SK-N-SH (cell line): ENCODE results near the gene ZDHHC11. TPM values are rescaled to one million over a fixed set of nuclear protein-coding genes. Genes with fewer than 3 reads are reported as not detected.
"Not testable (repeated sequence)": the region's sequence is repeated elsewhere in the genome, so short reads cannot be mapped to it uniquely, and the experiment has no call there.

Experiments used
- CTCF ChIA-PET: fragments of 300-600, 350-600 bp; formaldehyde crosslinking; extraction: SDS; loops from one replicate; lab custom pipeline; 2021; lab: Yijun Ruan, JAX
- POLR2A ChIA-PET: fragments of 350-600 bp; sonication (Branson Sonifier 250); formaldehyde crosslinking; extraction: SDS; loops from one replicate; lab custom pipeline; 2020; ENCODE audit warnings: antibody characterized with exemption, inconsistent platforms; lab: Yijun Ruan, JAX
- DNase-seq: peaks from one replicate; pipeline ENCODE4 v3.0.0; 2012
- H2AFZ ChIP-seq: fragments of 200-600 bp; sonication (generic); 2 replicates; pipeline ENCODE4 v1.8.1; 2016; ENCODE audit warnings: antibody characterized with exemption, mild to moderate bottlenecking, low read depth
- H3F3A ChIP-seq: fragments of 200-600 bp; sonication (generic); replicated peaks from 2 replicates; pipeline ENCODE3; 2016; ENCODE audit warnings: antibody characterized with exemption, mild to moderate bottlenecking; ENCODE audit not compliant: insufficient read depth
- H3K27ac ChIP-seq, 2 experiments: fragments of 200-500 bp in 1 of 2; fragments of 200-600 bp in 1 of 2; sonication (Bioruptor generic) in 1 of 2; sonication (generic), shearing (Covaris generic) in 1 of 2; 2 replicates each; pipeline versions ENCODE4 v1.5.1 to v1.6.1; 2014 to 2016; ENCODE audit warnings: low read depth in 2 of 2, inconsistent platforms in 1 of 2, low read length in 1 of 2, mild to moderate bottlenecking in 1 of 2, mixed read lengths in 1 of 2
- H3K27me3 ChIP-seq: fragments of 200-600 bp; sonication (generic), shearing (Covaris generic); 2 replicates; pipeline ENCODE4 v1.6.1; 2016; ENCODE audit warnings: mixed run types; ENCODE audit not compliant: insufficient read depth
- H3K36me3 ChIP-seq, 2 experiments: fragments of 200-500 bp in 1 of 2; fragments of 200-600 bp in 1 of 2; sonication (Bioruptor generic) in 1 of 2; sonication (generic) in 1 of 2; replicated peaks in 1 of 2; 2 replicates each; pipeline versions ENCODE3 to v1.5.1; 2014 to 2016; ENCODE audit warnings: low read length in 1 of 2, mild to moderate bottlenecking in 1 of 2; ENCODE audit not compliant: insufficient read depth in 2 of 2, control insufficient read depth in 1 of 2
- H3K4me1 ChIP-seq, 2 experiments: fragments of 200-500 bp in 1 of 2; fragments of 200-600 bp in 1 of 2; sonication (Bioruptor generic) in 1 of 2; sonication (generic), shearing (Covaris generic) in 1 of 2; 2 replicates each; pipeline versions ENCODE4 v1.5.1 to v1.6.1; 2014 to 2016; ENCODE audit warnings: low read depth in 1 of 2, low read length in 1 of 2, mixed run types in 1 of 2; ENCODE audit not compliant: insufficient read depth in 2 of 2, control insufficient read depth in 1 of 2
- H3K4me2 ChIP-seq: fragments of 200-600 bp; sonication (generic), shearing (Covaris generic); 2 replicates; pipeline ENCODE4 v1.6.1; 2017; ENCODE audit warnings: mixed run types
- H3K4me3 ChIP-seq, 2 experiments: fragments of 200-500 bp in 1 of 2; fragments of 200-600 bp in 1 of 2; sonication (Bioruptor generic) in 1 of 2; sonication (generic), shearing (Covaris generic) in 1 of 2; 2 replicates each; pipeline versions ENCODE4 v1.5.1 to v1.8.1; 2014 to 2016; ENCODE audit warnings: low read depth in 2 of 2, inconsistent platforms in 1 of 2, low read length in 1 of 2, mild to moderate bottlenecking in 1 of 2, mixed read lengths in 1 of 2, moderate library complexity in 1 of 2
- H3K79me2 ChIP-seq: fragments of 200-600 bp; sonication (generic); 2 replicates; pipeline ENCODE4 v1.8.1; 2017; ENCODE audit warnings: mild to moderate bottlenecking; ENCODE audit not compliant: insufficient read depth
- H3K9ac ChIP-seq: fragments of 200-600 bp; sonication (generic); 2 replicates; pipeline ENCODE4 v1.6.1; 2017; ENCODE audit warnings: mixed run types
- H3K9me2 ChIP-seq: fragments of 200-600 bp; sonication (generic); 2 replicates; pipeline ENCODE4 v1.6.1; 2017; ENCODE audit warnings: mixed run types
- H3K9me3 ChIP-seq: fragments of 200-600 bp; sonication (generic); 2 replicates; pipeline ENCODE4 v1.6.1; 2017; ENCODE audit warnings: mixed run types, mild to moderate bottlenecking, moderate library complexity
- H4K20me1 ChIP-seq: fragments of 200-600 bp; sonication (generic); 2 replicates; pipeline ENCODE4 v1.6.1; 2017; ENCODE audit warnings: mild to moderate bottlenecking, mixed run types; ENCODE audit not compliant: insufficient read depth
- EP300 ChIP-seq, 2 experiments: IDR thresholded peaks; 2 replicates each; pipeline versions ENCODE4 v1.4.0 to v1.6.1; 2012; ENCODE audit warnings: borderline replicate concordance in 1 of 2, low read depth in 1 of 2, low read length in 1 of 2
- EZH2phosphoT487 ChIP-seq: fragments of 200-600 bp; sonication (generic); IDR thresholded peaks from 2 replicates; pipeline ENCODE4 v1.6.1; 2017; ENCODE audit warnings: low read depth, mixed run types, mild to moderate bottlenecking, antibody characterized with exemption, moderate library complexity, borderline replicate concordance
- NFIC ChIP-seq: IDR thresholded peaks from 2 replicates; pipeline ENCODE4 v1.4.0; 2012; ENCODE audit warnings: borderline replicate concordance
- RXRA ChIP-seq: IDR thresholded peaks from 2 replicates; pipeline ENCODE4 v1.4.0; 2012; ENCODE audit warnings: low read depth, mild to moderate bottlenecking, borderline replicate concordance
- TAF1 ChIP-seq: IDR thresholded peaks from 2 replicates; pipeline ENCODE4 v1.6.1; 2012; ENCODE audit warnings: low read depth, mild to moderate bottlenecking, low read length, moderate library complexity, borderline replicate concordance
- WGBS: methylation state at CpG from one replicate; pipeline ENCODE4 v1.1.6; 2017; ENCODE audit warnings: low lambda C conversion rate; 5-methylcytosine and 5-hydroxymethylcytosine counted together
- polyA plus RNA-seq, 3 experiments: library from polyadenylated mRNA; depleted of rRNA; stranded (reverse); fragments of >200 nt; gene quantifications; 2 replicates each; pipeline ENCODE4 v1.2.3, GENCODE V29; 2012

The ZDHHC11 gene
- polyA plus RNA-seq, 1 of the 3 experiments (the other 2 are of a cell fraction), result 0.76 TPM

DNA sequence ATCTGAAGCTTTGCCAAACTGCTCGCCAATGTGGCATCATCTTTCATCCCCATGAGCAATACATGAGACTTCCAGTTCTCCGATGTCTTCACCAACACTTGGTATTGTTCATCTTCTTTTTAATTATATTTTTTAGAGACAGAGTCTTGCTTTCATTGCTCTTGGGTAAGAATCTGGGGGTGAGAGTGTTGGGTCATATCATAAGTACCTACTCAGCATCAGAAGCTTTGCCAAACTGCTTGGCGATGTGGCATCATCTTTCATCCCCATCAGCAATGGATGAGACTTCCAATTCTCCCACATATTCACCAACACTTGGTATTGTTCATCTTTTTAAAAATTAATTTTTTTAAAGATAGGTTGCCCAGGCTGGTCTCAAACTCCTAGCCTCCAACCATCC is 35.3 kb downstream of the ZDHHC11 start:
- POLR2A ChIA-PET, result no interaction called here
- TF ChIP-seq NFIC (no peak), TAF1 (no peak), EZH2phosphoT487 (no peak), EP300 (IDR thresholded peaks at IDR 0.05; ENCODE audit: borderline replicate concordance in 1 of 2, low read depth in 1 of 2, low read length in 1 of 2) (no peak), RXRA (no peak)

DNA sequence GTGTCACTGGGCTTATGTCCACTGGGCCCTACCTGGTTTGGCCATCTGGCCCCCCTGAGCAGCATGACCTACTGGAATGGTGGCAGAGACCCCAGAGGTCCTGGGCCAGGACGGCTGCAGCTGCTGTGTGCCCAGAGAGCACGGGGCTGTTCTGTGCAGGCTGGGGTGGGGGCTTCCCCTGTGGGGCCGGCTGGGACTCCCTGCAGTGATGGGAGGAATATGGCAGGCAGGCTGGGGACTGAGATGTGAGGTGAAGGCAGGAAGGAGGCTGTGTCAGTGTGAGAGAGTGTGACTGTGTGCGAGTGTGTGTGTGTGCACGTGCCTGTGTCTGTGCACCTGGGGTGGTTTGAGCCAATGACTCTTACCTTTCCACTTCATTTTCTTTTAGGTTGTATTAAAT is 37.2 kb downstream of the ZDHHC11 start:
- H3K36me3 ChIP-seq, H3K9me2 ChIP-seq, H3K4me3 ChIP-seq, H3K79me2 ChIP-seq, H4K20me1 ChIP-seq, H3K9me3 ChIP-seq, DNase-seq, H3F3A ChIP-seq, H3K4me2 ChIP-seq, POLR2A ChIA-PET, H3K27ac ChIP-seq, H3K27me3 ChIP-seq, CTCF ChIA-PET, H3K9ac ChIP-seq, H2AFZ ChIP-seq, H3K4me1 ChIP-seq: not testable (repeated sequence)
- WGBS, result 34% methylated on average over 5 of the region's 5 CpGs

More for the DNA sequence above, 35.3 kb downstream of the ZDHHC11 start:
- Histone ChIP-seq H3K9me2 (no peaks in the 10 kb centered on the region), H3K79me2 (no peaks in the 10 kb centered on the region), H3K4me1 (no peaks in the 10 kb centered on the region), H2AFZ (no peak overlapping the region), H3K9me3 (no peaks in the 10 kb centered on the region), H3K4me2 (no peak overlapping the region), H3K36me3 (no peaks in the 10 kb centered on the region), H3F3A (no peaks in the 10 kb centered on the region), H3K27me3 (no peaks in the 10 kb centered on the region), H3K9ac (no peak overlapping the region), H3K4me3 (no peak overlapping the region), H3K27ac (no peak overlapping the region), H4K20me1 (no peaks in the 10 kb centered on the region)
- CTCF ChIA-PET, result interaction anchor here (0.9 kb wide), 1 partner anchor 144 kb away, joined by 3 read pairs; no protein-coding TSS in a partner anchor
- WGBS, result 47% methylated on average over 3 of the region's 3 CpGs
- no peak for DNase-seq

DNA sequence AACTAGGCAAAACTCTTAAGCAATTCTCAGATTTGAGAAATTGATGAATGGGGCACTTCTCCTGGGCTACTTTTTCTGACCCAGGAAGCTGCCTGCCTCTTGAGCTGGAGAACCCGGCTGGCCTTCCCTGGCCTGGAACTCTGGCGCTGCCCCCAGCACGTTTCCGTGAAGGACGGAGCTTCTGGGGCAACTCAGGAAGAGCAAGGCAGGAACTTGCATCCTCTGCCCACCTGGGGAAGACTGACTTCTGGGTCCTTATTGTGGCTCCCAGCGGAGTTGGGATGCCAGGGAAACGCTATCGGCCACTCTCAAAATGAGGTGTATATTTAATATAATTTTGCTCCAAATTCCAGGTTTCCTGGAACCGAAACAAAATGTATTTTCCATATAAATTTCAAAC is 39.4 kb downstream of the ZDHHC11 start:
- H3K9me2 ChIP-seq, H3K79me2 ChIP-seq, H3F3A ChIP-seq, H3K4me3 ChIP-seq, H3K27ac ChIP-seq, CTCF ChIA-PET, H3K4me1 ChIP-seq, DNase-seq, H3K9me3 ChIP-seq, H3K4me2 ChIP-seq, H3K27me3 ChIP-seq, H2AFZ ChIP-seq, H3K9ac ChIP-seq, H4K20me1 ChIP-seq, POLR2A ChIA-PET, H3K36me3 ChIP-seq: not testable (repeated sequence)
- WGBS, result 44% methylated on average over 8 of the region's 9 CpGs

DNA sequence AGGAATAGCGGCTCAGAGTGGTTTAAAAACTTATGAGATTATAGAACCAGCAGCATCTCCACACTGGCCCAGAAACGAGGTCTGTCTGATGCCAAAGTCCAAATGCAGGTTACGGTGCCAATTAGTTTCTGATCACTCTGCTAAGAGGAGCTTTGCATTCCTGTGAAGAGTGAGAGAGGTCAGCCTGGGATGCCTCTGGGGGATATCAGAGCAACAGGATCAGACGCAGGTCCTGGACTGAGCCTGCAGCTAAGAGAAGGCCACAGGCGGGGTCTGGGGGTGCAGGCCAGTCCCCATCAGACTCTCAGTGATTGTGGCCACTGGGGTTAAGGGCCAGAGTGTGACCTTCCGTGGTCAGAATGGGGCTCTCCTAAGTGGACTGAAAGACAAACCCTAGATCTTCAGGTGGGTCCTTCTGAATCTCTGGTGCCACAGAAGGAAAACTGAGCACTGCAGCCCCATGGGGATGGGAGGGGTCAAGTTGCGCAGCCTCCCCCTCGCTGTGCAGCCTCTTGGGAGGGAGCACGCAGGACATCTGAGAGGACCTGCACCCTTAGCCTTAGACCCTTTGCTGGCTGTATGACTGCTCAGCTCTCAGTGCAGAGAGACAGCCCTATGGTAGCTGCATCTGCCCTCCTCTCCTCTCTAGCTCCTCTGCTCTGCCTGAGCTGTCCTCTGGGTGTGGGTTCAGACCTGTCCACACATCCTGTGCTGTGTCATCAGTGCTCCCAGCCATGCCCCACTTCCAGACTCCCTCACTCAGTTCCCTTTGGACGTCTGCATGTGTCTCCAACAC is 42.9 kb downstream of the ZDHHC11 start:
- H3F3A ChIP-seq, H3K4me3 ChIP-seq, H3K9me3 ChIP-seq, H2AFZ ChIP-seq, CTCF ChIA-PET, H3K79me2 ChIP-seq, H3K9me2 ChIP-seq, H3K9ac ChIP-seq, H3K36me3 ChIP-seq, H3K4me2 ChIP-seq, H3K27me3 ChIP-seq, H3K27ac ChIP-seq, H4K20me1 ChIP-seq, POLR2A ChIA-PET, DNase-seq, H3K4me1 ChIP-seq: not testable (repeated sequence)
- 32% methylated on average over 7 of the region's 10 CpGs for WGBS
